Amygdala (tissue), 56 donors: ENCODE data around the gene PRAME.
"Not testable (repeated sequence)": the region's sequence is repeated elsewhere in the genome, so short reads cannot be mapped to it uniquely, and the experiment has no call there.

Experiments
- DNase-seq, 56 donors: peaks; one replicate each; lab custom pipeline; 2025; lab: John Stamatoyannopoulos, UW

PRAME gene

DNA sequence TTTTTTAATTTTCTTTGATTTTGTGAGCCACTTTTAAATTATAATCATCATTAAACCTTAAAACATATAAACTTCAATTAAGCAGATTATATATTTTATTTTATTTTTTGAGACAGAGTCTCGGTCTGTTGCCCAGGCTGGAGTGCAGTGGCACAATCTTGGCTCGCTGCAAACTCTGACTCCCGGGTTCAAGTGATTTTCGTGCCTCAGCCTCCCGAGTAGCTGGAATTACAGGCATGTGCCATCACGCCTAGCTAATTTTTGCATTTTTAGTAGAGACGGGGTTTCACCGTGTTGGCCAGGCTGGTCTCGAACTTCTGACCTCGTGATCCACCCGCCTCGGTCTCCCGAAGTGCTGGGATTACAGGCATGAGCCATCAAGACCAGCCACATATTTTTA, 22.5 kb upstream of the PRAME start:
- not testable (repeated sequence) for DNase-seq

DNA sequence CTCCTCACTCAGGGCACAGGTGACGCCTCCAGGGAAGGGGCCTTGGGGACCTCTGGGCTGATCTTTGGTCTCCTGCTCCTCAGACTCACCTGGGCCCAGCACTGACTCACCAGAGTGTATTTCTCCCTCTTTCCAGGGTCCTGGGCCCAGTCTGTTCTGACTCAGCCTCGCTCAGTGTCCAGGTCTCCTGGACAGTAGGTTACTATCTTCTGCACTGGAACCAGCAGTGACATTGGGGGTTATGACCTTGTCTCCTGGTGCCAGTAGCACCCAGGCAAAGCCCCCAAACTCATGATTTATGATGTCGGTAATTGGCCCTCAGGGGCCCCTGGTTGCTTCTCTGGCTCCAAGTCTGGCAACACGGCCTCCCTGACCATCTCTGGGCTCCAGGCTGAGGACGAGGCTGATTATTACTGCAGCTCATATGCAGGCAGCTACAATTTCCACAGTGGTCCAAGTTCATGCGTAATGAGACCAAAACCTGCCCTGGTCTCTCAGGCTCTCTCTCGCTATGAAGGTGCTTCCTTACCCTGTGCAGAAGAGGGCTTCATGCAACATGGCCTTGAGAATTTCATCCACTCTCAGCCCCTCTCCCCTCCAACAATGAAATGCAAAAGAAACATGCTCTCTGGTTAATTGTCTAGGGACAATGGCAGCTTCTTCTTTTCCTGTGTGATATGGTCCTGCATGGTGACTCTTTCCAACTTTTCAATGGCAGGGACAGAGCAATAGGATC, 21.0 kb upstream of the PRAME start:
- DNase-seq: no peak

DNA sequence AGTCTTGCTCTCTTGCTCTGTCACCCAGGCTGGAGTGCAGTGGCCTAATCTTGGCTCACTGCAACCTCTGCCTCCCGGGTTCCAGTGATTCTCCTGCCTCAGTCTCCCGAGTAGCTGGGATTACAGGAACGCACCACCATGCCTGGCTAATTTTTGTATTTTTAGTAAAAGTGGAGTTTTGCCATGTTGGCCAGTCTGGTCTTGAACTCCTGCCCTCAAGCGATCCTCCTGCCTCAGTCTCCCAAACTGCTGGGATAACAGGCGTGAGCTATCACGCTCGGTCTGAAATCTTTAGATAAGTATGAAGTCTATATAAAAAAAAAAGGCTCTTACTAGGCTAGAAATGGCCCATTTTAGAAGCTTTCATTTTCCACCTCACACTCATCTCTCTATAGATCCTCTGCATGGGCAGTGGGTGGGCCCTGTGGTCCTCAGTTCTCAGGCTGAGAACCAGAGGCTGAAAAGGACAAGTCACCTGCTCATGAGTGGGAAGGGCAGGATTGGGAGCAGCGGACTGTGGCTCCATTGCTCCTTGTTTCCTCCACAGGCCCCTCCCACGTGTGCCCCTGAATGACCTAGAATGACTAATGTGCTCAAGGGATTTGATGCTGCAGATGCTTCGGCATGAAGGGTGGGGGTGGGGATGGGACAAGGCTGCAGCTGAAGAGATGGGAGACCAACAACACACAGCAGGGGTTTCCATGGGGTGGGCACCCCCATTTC, 19.8 kb upstream of the PRAME start:
- no peak for DNase-seq

DNA sequence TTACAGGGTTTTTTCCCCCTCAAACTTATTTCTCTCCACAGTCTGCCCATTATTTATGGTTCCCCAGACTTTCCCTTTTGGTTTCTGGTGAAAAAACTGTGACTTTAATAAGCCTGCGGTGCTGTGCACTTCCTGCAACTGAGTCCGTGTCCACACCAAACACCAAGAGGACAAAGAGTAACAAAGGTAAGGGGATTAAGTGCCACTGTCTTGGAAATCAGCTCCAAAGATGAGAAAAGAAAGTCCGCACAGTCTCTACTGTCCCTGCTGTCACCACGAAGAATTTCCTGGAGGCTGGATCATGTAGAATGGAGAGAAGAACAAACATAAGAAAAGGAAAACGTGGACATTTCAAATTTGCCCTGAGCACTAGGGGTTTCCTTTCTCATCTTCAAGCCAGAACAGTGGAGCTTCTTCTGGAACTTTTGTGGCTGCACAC, 17.9 kb upstream of the PRAME start:
- no peak for DNase-seq

DNA sequence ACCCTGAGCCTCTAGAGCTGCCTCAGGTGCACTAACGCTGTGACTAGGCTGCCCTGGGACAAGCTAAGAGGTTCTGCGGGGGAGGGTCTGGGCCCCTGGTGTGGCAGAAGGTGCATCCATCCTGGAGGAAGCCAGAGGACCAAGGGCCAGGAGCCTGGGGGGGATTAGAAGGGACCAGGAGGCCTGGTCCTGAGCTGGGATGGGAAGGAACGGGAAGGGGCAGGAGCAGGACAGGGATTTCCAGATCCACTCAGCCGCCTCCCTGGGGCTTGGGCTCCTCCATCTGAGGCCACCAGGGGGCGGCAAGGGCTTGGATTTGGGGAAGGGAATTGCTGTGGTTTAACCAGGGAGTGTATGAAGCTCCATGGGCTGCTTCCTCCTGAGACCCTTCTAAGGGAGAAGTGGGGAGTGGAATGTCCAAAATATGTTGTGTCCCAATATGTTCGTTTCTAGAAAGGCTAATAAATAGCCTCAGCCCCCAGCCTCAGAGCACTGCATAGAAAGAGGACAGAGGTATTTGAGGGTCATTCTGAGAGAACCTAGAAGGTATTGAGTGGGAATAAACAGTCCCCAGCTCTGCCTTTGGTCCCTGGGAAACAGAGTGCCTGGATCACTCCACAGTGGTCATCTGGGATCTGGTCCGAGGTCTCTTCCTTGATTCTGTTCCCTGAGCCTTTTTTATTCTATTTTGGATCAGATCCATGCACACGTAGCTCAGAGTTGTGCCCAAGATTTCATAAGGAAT, 17.4 kb upstream of the PRAME start:
- DNase-seq: peak in 8 of 56 donors; percentile 4 to 45 (median 12)

DNA sequence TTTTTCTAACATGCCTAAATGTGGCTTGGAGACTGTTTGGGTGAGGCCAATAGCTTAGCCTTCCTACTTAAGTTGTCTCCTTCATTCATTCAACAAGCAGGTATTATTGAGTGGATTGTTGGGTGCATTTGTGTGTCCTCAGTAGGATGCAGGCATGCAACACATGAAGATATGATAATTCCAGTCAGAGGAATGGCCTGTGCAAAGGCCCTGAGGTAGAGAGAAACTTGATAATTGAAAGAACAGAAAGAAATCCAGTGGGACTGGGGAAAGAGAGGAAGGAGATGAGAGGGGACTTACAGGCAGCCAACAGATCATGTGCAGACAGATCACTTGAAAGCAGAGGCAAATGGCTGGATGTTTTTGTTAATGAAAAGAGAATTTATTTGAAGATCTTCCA, 15.3 kb upstream of the PRAME start:
- DNase-seq: no peak

DNA sequence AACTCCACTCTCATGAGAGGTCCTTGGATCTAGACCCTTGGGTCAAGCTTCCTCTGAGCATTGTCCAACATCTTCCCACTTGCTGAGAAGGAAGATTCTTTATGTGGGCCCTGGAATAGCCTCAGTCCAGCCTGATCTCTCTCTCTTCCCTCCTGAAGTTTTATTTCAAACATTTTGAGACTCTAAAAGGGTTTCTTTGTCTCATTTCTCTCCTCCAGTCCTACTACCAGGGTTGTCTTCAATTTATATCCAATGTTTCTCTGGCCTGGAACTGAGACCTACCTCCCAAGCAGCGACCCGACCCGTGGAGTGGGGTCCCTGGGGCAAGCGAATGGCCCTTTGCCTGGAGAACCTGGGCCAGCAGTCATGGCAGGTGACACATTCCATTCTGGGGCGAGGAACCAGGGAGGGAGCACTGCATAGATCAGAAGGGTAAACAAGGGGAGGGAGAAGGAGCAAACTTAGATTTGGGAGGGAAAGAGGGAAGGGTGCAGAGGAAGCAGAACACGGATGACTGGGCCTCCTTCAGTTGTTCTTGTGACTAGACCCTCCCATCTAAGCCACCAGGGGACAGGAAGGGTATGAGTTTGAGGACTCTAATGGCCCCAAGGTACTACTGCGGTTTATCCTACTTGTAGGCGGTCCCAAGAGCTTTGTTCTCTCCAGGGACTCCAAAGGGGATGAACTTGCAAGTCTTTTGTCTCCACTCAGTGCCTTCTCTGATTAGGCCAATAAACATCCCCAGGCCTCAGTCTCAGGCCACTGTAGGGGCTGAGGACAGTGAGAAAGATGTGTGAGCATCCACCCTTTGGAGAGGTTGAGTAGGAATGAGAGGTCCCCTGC, 14.2 kb upstream of the PRAME start:
- DNase-seq: no peak

DNA sequence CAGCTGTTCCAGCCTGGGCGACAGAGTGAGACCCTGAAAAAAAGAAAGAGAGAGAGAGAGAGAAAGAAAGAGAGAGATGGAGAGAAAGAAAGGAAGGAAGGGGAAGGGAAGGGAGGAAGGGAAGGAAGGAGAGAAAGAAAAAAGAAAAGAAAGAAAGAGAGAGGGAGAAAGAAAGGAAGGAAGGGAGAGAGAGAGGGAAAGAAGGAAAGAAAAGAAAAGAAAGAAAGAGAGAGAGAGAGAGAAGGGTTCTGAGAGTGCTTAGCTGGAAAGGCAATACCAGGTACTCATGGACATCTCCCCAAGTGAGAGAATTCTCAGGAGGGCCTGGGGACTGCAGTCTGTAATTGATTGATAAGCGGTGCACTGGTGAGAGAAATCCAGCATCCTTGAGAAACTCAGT, 12.8 kb upstream of the PRAME start:
- DNase-seq: no peak

DNA sequence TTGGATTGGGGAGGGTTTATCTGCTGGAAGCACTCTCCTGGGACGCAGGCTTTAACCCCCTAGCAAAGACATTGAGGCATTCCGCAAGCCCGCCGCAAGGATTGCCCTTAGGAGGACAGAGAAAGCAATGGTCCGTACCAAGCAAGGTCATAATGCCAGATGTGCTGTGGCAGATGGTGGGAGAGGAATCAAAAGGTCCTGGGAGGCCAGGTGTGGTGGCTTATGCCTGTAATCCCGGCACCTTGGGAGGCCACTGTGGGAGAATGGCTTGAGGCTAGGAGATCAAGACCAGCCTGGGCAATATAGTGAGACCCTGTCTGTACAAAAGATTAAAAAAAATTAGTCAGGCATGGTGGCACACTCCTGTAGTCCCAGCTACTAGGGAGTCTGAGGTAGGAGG, 12.4 kb upstream of the PRAME start:
- DNase-seq: no peak

DNA sequence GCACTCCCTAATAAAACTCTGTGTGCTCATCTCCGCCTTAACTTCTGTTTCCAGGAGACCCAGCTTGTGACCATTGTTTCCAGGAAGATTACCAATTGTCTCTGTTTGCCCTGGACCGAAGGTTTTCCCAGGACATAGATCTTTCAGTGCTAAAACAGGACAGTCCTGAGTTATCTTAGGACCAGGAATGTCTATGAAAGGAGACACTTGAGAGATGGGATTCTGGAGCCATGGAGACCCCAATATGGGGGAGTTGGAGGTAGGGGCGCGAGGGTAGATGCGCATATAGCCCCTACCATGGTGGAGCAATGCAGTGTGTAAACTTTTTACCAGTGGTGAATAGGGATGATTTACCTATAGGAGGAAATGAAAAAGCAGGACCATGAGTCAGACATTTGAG, 10.2 kb upstream of the PRAME start:
- no peak for DNase-seq

DNA sequence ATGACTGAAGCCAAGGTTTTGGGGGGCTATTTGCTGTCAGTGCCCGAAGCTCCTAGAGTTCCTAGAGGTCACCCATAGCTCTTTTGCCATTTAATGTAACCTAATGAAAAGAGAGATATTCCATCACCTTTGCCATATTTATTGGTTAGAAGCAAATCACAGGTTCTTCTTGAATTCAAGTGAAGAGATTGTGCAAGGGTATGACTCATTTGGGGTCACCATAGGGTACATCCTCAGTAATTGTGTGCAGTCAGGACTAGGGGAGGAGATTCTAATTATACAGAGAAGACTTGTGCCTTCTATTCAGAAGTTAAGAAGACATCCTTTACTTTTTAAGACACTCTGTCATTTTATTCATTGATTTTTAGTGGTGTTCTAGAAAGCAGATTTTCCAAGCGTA, 6.9 kb upstream of the PRAME start:
- no peak for DNase-seq

DNA sequence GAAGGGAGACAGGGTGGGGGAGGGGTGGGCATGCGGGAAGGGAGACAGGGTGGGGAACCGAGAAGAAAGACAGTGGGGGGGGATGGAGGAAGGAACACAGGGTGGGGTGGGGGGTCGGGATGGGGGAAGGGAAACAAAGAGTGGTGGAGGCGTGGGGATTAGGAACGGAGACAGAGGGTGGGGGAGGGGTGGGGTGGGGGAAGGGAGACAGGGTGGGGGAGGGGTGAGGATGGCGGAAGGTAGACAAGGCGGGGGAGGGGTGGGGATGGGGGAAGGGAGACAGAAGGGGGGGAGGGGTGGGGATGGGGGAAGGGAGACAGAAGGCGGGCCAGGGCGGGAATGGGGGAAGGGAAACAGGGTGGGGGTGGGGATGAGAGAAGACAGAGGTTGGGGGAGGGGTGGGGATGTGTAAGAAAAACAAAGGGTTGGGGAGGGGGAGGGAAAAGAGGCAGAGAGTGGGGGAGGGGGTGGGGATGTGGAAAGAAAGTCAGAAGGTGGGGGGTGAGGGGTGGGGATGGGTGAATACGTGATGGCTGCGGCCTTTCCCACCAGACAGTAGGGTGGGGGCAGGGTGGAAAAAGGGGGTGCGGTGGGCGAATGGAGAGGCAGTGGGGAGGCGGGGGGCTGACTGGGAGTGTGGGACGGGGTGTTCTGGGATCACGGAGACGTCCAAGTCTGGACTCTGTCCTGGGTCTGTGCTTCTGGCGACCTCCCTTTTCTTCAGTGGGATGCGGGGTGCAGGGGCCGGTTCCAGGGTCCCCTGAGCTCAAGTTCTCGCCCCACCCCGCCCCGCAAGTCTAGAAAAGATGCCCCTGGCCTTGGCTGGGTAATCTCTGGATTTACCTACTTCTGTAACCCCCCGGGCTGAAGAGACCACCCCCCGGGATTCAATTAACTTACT, 744 bp downstream of the PRAME start:
- DNase-seq: no peak

DNA sequence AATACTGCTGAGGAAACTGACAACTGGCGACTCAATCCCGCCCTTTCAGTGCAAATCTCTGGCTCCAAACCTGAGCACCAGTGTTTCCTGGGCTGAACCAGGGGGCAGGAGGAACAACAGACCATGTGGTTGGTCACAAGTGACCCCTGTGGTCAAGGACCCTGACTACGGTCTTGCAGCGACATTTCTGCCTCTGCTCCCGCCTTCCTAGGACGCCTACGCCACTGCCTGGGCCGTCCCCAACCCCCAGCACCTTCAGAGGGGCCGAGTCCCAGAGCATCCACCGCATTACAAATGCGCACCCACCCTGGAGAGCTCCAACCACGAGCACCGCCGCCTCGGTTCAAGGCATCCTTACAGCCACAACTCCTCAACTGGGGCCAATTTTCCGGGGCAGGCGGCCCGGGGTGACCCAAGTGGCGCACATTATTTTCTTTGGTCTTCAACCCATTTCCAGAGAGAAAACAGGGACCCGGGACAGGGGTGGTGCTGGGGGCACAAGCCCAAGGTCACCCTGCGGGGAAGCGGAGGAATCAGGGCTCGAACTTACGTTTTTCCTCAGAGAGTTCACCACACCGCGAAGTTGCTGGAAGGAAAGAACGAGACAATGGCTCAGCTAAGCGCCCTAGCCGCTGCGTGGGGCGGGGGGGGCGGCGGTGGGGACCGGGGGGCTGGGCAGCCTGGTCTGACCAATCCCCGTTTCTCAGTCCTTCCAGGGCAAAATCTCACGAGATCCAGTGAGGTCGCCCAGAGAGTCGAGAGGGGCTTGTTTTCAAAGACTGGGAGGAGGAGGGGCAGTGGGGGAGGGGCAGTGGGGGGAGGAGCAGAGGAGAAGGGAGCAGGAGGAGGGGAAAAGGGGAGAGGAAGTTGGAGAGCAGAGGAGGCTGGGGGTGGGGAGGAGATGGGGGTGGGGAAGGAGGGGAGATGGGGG, 1.8 kb downstream of the PRAME start:
- peak in 1 of 56 donors; percentile 3 for DNase-seq

DNA sequence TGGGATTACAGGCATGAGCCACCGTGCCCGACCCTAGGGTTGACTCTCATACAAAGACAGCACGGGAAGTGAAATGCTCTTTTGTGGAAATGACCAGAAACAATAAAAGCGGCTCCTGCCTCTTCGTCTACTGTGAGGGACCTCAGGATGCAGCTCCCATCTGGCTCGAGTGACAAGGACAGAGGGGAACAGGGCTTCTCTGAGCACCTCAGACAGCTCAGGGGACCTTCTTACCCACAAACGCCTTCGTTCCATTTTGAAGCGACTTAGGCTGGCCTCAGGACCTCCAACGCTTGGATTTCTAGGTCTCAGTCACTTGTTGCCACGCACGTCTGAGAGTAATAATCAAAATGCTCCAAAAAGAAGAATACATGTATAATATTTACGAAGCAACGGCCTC, 2.5 kb downstream of the PRAME start:
- DNase-seq: no peak

DNA sequence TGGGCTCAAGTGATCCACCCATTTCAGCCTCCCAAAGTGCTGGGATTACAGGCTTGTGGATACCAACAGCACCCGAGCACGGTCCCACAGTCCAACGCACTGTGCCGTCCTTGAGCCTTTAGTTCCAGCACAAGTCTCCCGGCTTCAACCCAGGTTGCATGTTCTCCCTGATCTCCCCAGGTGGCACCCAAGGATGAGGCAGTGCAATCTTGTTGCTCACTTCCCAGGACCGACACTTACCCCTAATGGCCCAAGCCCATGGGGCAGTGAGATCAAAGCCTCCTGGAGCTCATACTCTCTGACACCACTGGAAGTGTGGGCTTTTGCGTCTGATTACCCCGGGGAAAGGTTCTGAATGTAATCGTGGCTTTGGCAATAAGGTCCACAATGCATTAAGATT, 3.5 kb downstream of the PRAME start:
- no peak for DNase-seq

DNA sequence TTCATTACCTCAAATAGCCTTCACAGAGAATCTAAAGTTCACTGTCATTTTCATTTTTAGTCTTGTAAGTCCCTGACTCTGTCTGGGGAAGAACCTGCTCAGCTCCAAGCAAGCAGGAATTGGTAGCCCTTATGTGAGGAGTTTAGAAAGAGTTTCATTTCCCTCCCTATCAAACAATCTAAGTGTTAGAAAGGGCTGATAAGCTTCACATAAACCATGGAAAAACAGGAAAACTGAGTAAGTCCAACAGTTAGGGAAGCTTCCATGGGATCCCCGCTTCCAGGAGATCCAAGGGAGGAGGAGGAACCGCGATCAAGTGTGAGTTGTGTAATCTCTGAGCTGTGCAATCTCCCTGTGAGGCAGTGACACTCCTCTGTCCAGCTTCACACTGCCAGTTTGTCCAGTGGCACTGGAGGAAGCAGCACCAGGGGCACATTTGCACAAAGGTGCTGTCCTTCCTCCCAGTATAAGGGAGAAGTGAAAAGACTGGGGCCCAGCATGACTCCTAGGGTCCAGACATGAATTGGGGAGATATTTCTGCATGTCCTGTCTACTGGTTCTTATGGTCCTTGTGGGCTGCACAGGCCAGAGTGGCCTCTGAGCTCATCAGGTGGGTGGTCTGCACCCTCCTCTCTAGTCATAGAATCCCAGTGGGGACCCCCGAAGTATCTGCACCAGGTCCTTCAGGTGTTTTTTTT, 4.3 kb downstream of the PRAME start:
- DNase-seq: no peak

DNA sequence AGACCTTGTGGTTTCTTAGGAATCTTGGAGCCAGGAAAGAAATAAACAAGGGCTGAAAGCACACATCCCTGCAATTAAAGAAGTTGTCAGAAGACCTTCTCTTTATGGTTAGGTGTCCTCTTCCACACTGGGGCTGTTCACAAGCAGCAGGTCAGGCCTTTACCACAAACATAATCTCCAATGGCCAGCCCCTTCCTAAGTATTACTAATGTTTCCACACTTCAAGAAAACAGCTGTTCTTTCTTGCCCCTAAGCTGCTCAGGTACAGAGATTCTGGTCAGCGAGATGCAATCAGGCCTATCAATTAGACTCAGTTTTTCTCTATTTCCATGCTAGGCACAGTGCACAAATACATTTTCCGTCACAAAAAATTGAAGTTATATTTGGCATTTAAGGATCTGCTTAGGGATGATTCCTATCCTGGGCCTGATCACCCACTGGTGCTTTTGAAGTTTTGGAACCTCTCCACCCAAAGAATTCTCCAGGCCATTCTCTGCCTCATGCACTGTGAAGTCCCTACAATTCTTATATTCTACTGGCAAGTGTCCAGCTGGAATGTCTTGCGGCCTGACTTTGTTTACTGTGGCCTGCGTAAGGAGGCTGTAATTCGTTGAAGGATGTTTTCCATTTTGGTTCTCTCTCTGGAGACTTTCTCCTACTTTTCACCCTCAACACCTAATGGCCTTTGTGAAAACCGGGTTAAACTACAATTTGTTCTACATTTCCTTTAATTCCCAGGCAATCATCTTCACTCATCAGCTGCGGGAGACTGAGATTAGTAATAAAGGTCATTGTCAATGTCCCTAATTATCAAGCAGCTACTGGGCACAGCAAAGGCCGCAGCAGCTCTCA, 5.1 kb downstream of the PRAME start:
- no peak for DNase-seq
